SH-SY5Y (cell line): ENCODE data around the gene TFF3.

Experiments
- GATA2 ChIP-seq: IDR thresholded peaks from 2 replicates; pipeline ENCODE4 v1.6.1; 2011; ENCODE audit warnings: mild to moderate bottlenecking, low read depth, low read length
- GATA3 ChIP-seq: IDR thresholded peaks from 2 replicates; pipeline ENCODE4 v1.6.1; 2011; ENCODE audit warnings: low read depth, mild to moderate bottlenecking, low read length, moderate library complexity

- TF ChIP-seq GATA2 (no peak), GATA3 (no peak)
Measured at GRCh38 chr21:42346441-42346840, 31.2 kb upstream of the TFF3 start.
